GM19328 (cell line): ENCODE results near the gene KIF15.

Experiments used
- ATAC-seq: cut with Tn5 transposase; IDR thresholded peaks from one replicate; pipeline ENCODE4 v1.9.1; 2021; ENCODE audit warnings: mild to moderate bottlenecking, moderate library complexity; ENCODE audit not compliant: unreplicated experiment

KIF15 gene

DNA sequence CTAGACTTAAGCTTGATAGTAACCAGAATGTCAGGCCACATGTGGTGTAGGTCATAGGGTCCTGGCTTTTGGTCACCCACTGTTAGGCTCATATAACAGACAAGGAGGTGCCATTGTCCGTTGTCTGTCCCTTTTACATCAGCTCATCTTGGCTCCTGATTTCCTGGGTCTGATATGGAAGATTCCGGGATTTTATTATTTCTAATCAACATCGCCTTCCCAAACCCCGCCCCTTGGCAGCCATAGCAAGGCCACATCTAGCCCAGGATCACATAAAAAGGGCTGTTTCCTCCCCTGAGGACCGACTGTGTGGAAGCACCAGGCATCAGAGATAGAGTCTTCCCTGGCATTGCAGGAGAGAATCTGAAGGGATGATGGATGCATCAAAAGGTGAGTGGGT, 112.7 kb downstream of the KIF15 start, which contains the start of gene TGM4:
Gene TGM4, plus strand, starts transcription at position 301 of the 400 bp plus-strand sequence. Its CDS starts 71 bp downstream, at position 372.
- no peak for ATAC-seq

DNA sequence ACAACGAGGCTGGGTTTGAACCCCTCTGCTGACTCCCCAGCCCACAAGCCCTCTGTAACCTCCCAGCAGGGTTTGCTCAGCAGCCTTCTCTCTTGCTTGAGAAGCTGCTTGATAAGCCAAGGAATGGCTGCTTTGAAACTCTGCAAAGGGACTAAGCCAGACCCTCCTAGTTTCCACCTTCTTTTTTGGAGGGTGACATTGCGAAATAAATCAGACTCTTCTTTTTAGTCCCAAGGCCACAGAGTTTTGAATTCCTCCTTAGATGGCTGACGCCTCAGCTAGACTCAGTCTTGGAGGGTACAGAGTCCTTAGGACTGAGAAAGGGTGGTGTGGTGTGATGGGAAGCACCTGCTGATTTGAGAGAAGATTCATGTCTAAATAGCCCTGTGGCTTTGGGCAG, 114.0 kb downstream of the KIF15 start:
- ATAC-seq, result no peak

DNA sequence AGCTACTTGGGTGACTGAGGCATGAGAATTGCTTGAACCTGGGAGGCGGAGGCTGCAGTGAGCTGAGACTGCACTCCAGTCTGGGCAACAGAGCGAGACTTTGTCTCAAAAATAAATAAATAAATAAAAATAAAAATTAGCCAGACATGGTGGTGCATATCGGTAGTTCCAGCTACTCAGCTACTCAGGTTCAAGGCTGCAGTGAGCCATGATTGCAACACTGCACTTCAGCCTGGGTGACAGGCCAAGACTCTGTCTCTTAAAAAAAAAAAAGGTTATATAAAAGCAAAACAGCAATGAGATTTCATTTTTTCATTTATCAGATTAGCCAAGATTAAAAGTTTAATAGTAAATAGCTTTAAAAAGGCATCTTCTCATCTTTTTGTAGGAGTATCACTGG, 115.7 kb downstream of the KIF15 start:
- no peak for ATAC-seq

DNA sequence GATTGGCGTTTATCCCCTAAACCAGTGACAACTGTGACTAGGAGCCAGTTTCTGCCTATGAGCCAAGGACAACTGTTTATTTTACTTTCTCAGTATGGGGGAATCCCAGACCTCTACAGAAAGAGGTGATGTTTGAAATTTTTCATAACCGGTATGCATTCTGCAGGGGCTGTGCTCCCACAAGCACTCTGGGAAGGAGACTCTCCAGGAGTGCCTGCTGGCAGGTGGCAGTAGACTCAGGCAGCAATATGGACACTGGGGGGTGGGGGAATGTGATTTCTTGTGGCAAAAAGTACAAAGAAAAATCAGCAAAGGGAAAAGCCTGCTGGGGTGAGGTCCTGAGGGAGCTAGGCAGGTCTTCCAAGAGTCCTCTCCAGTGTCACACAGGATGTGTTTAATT, 118.7 kb downstream of the KIF15 start:
- no peak for ATAC-seq

DNA sequence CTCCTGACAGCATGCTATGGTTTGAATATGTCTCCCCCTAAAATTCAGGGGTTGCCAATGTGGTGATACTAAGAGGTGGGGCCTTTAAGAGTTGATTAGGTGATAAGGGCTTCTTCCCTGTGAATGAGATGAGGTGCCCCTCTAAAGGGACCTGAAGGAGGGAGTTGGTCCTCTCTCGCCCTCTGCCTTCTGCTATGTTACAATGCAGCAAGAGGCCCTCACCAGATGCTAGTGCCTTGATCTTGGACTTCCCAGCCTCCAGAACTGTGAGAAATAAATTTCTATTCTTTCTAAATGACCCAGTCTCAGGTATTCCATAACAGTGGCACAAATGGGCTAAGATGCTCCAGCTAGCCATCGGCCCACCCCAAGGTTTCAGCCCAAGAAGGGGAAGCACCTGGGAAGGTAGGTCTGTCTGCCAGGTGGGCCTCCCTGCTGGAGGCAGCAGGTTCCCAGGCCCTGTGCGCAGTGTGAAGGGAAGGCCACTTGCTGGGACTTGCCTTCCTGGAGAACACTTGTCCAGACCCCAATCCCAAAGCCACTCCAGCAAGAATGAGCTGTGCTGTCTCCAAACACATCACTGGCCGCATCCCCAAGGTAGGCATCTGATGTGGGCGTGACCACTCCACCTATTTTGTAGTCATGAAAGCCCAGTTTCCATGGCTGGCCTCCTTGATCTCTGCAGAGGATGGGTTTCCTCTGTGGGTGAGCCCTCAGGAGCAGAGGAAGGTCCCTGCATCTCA, 121.8 kb downstream of the KIF15 start:
- no peak for ATAC-seq

DNA sequence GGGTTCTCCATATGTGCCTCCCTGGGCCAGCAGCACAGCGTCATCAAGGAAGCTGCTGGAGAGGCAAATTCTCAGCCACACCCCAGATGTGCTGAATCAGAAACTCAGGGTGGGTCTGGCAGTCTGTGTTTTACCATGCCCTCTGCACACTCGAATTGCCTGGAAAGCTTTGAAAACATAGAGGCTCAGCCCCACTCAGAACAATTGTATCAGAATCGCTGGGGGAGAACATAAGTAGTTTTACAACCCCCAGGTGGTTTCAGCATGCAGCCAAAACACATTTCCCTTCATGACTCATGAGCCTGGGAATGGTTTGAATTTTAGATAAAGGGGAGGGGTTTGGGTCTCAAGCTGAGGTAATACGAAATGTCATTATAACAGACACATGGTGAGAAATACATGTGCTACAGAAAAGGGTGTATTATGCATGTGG, 122.4 kb downstream of the KIF15 start:
- ATAC-seq, result no peak

DNA sequence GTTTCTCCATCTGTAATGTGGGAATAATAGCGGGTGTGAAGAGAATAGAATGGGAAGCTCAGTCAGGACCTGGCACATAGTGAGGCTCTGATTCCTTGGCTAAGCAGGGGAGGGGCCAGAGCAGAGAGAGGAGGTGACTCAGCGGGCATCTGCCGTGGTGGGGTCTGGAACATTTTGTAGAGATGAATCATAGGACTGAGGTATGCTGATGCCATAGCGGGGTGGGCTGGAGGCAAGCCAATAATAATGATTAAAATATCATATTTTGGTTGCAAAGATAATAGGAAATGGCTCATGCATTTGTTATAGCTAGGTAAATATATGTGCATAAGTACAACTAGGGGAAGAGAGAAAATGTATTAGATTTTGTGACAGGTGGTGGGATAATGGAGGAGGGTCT, 124.0 kb downstream of the KIF15 start:
- no peak for ATAC-seq

DNA sequence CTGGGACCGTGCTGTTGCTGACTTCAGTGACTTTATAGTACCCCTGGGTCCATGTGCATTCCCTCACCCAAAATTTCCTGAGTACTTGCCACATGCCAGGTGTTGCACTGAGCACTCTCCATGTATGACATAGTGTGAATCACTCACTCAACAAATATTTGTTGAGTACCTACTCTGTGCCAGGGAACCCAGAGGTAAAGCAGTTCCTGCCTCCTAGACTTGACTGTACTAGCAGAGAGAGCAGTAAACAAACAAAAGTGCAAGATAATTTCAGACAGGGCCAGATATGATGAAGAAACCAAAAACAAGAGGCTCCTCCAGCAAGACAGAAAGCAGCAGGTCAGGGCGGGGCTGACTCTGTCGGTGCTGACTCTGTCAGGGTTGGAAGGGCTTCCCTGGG, 125.0 kb downstream of the KIF15 start:
- no peak for ATAC-seq

DNA sequence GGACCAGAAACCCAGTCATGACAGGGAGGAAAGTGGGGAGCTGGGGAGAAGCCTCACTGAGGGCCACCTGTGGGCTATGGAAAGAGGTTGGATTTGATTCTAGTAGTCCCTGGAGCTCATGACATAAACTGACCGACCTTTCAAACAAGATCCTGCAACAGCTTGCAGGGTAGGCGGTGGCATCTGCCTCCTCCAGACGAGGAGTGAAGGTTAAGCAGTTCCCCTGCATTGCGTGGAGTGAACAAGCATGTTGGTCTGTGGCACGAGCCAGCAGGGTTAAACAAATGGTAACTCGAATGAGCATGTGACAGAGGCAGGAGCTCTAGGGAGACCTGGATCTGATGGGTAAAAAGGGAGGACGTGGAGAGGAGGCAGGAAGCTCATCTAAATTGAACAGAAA, 125.5 kb downstream of the KIF15 start:
- no peak for ATAC-seq

DNA sequence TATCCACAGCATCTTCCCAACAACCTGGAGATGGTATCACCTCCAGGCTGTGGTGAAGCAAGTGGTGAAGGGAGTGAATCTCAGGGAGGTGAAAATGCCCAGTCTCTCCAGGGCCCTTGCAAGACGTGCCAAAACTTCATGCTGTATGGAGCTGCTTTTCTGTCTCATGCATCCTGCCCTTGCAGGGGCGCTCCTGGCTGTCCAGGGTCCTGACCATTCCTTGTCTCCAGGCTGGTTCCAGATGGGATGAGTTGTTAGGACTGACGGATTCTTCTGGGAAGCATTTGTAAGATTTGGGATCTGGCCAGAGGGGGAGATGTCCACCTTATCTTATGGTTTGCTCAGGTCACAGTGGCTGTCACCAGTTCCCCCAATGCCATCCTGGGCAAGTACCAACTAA, 128.7 kb downstream of the KIF15 start:
- ATAC-seq, result no peak

DNA sequence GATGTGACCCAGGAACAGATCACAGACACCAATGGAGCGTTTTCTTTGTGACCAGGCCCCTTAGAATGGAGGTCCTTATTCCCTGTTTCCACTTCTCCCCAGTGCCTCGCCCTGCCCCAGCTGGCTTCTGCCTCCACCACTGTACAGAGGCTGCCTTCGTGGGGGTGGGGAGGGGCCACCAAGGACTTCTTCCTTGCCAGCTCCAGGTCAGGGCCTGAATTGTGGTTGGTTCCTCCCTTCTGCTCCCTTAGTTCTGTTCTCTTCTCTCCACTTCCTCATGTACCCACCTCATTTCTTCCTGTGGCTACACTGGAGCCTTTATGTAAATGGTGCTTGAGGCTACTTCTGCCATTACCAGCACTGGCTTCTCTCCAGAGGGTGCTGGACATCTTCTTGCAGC, 129.3 kb downstream of the KIF15 start:
- ATAC-seq, result no peak

DNA sequence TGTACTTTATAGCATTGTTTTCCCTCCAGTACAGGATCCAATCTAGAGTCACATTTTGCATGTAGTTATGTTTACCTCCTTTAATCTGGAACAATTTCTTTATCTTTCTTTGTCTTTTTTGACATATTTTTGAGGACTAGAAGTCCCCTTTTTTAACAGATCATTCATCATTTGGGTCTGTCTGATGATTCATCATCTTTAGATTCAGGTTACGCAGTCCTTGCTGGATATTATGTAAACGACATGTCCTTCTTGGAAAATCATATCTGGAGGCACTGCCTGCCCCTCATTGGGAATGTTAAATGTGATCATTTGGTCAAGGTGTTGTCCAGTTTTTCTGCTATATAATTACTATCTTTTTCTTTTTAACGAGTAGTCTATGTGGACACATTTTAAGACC, 131.1 kb downstream of the KIF15 start:
- no peak for ATAC-seq

DNA sequence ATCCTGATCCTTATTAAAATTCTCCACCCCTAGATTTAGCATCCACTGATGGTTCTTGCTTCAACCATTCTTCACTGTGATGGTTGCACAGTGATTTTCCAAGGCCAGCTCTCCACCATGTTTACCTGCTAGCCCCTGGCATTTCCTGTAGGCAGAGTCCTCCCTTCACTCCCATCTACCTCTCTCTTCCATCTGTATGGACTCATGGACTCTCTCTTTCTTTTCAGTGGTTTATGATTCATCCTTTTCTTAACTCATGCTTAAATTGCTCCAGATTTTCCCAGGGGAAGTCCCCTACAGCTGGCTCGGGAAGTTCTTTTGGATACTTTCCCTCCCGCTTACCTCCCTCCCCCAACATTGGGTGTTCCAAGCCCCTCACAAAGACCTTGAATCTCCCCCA, 131.5 kb downstream of the KIF15 start:
- no peak for ATAC-seq

DNA sequence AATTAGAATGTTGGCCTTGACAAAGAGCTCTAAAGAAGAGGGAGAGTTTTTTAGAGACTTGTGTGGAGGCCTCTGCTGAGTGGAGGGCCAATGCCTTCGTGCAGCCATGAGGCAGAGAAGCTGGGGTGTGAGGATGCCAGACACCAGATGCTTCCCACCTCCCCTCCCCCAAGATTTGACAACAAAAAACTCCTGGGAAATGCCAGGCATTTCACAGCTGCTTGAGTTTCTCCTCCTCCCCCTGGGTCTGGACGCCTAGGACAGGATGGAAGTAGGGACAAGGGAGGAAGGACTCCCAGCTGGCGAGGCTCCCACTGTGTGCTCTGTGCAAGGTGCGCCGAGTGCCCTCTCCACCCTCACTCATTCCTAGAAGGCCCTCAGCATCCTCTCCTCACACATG, 132.9 kb downstream of the KIF15 start:
- ATAC-seq, result no peak

DNA sequence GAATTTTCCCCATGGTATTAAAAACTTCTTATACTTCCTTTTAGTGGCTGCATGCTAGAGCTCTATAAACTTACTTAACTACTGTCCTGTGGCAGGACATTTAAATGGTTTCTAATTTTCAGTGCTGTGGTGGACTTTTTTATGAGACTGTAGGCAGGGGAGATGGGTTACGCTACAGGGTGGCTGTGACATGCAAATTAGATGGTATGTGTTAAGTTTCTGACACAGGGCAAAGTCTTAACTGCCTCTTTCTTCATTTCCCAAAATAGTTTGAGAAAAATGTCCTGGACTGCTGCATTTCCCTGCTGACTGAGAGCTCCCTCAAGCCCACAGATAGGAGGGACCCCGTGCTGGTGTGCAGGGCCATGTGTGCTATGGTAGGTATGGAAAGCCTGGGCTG, 134.8 kb downstream of the KIF15 start:
- ATAC-seq, result no peak

DNA sequence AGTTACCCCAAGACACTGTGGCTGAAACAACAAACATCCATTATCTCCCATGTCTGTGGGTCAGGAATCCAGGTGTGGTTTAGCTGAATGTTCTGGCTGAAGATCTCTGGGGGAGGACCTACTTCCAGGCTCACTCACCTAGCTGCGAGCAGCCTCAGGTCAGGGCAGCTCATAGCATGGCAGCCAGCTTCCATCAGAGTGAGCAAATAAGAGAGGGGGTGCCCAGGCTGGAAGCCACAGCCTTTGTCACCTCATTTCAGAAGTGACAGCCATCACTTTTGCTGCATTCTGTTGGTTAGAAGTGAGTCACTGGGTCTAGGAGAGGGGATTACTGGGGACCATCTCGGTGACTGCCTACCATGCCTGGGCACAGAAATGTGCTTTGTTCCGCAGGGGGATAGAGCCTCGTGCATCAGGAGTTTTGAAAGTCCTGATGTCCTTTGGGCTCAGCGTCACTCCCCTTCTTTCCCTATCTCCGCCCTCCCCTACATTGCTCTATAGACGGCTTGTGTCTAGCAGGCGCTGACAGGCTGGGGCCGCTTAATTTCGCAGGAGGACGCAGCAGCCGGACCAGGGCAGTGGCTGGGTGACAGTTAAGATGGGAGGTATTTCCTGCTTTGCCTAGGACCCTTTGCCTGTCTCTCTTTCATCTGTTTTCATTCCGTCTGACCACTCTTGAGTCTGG, 138.2 kb downstream of the KIF15 start:
- no peak for ATAC-seq

DNA sequence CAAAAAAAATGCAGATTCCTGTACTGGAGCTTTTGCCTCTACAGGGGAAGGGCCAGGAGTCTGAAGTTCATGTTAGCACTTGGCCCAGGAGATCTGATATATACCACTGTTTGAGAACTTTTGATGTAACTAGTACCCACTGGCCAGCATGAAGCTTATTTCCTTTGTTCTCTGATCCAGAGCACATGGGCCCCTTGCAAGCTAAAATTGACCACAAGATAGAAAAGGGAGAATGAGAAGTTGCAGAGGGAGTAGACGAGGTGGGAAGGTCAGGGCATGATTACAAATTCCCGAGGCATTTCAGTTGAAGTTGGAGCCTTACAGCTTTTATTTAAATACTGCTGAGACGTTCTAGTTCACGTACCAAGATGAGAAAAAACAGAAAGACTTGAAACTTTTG, 141.0 kb downstream of the KIF15 start:
- ATAC-seq, result no peak
